CD4-positive, CD25-positive, alpha-beta regulatory T cell (primary cell): Measurements from ENCODE around the gene TTBK2. TPM values are rescaled to one million over a fixed set of nuclear protein-coding genes. Genes with fewer than 3 reads are reported as not detected.

Experiments used
- ATAC-seq, 2 donors: fragments of 150-1000 bp; cut with Tn5 transposase; one replicate each; pipeline ENCODE4 v1.10.0; 2021; ENCODE audit warnings: low read depth in 2 of 2, moderate number of reproducible peaks in 2 of 2, moderate library complexity in 1 of 2
- DNase-seq, 3 donors: peaks; one replicate each; pipeline versions ENCODE4 v3.0.0 to v3.0.0-alpha.2; 2012 to 2022; ENCODE audit warnings: mixed read lengths in 1 of 3
- H3K27ac ChIP-seq: one replicate; pipeline ENCODE4 v1.7.0; 2013; ENCODE audit warnings: mild to moderate bottlenecking, low read length; ENCODE audit not compliant: insufficient read depth, poor library complexity, severe bottlenecking
- H3K27me3 ChIP-seq: one replicate; pipeline ENCODE4 v1.7.0; 2013; ENCODE audit warnings: low read length; ENCODE audit not compliant: control insufficient read depth, insufficient read depth
- H3K36me3 ChIP-seq: one replicate; pipeline ENCODE4 v1.7.0; 2013; ENCODE audit warnings: mild to moderate bottlenecking, low read length, moderate library complexity; ENCODE audit not compliant: control insufficient read depth, insufficient read depth
- H3K4me1 ChIP-seq: 2 replicates; pipeline ENCODE4 v1.7.0; 2013; ENCODE audit warnings: mild to moderate bottlenecking, low read length; ENCODE audit not compliant: insufficient read depth, control insufficient read depth, poor library complexity, severe bottlenecking
- H3K4me3 ChIP-seq: one replicate; pipeline ENCODE4 v1.7.0; 2013; ENCODE audit warnings: low read depth, mild to moderate bottlenecking, low read length, moderate library complexity
- H3K9me3 ChIP-seq, 2 experiments: 1 replicate in 1 of 2; 2 replicates in 1 of 2; pipeline ENCODE4 v1.7.0; 2013; ENCODE audit warnings: low read length in 2 of 2, mild to moderate bottlenecking in 1 of 2, moderate library complexity in 1 of 2; ENCODE audit not compliant: control insufficient read depth in 2 of 2
- H3K27ac Mint-ChIP-seq, 3 donors: one replicate each; pipeline ENCODE4 v1.8.0; 2020 to 2022; ENCODE audit warnings: mild to moderate bottlenecking in 3 of 3, mixed read lengths in 3 of 3, moderate library complexity in 2 of 3
- H3K27me3 Mint-ChIP-seq: one replicate; pipeline ENCODE4 v1.8.0; 2022; ENCODE audit warnings: mild to moderate bottlenecking, mixed read lengths
- H3K36me3 Mint-ChIP-seq: one replicate; pipeline ENCODE4 v1.8.0; 2020; ENCODE audit warnings: mixed read lengths
- H3K4me1 Mint-ChIP-seq, 4 donors: one replicate each; pipeline ENCODE4 v1.8.0; 2020 to 2022; ENCODE audit warnings: mixed read lengths in 4 of 4, mild to moderate bottlenecking in 1 of 4
- H3K4me3 Mint-ChIP-seq, 4 donors: one replicate each; pipeline ENCODE4 v1.8.0; 2020 to 2022; ENCODE audit warnings: mild to moderate bottlenecking in 4 of 4, mixed read lengths in 4 of 4, moderate library complexity in 3 of 4
- H3K9me3 Mint-ChIP-seq, 7 donors: one replicate each; pipeline ENCODE4 v1.8.0; 2020 to 2022; ENCODE audit warnings: mixed read lengths in 7 of 7, mild to moderate bottlenecking in 3 of 7, moderate library complexity in 2 of 7
- polyA plus RNA-seq, 4 donors: library from polyadenylated mRNA; unstranded; fragments of 300-500 nt; fragmentation: Illumina TruSeq; gene quantifications; one replicate each; pipeline ENCODE4 v1.2.3, GENCODE V29; 2021
- total RNA-seq: library from RNA; stranded (reverse); gene quantifications from one replicate; pipeline ENCODE4 v1.2.3, GENCODE V29; 2022

TTBK2 gene
- total and polyA plus RNA-seq, 5 donors from 2014 or later, result 8.2 to 24.4 (median 8.5) TPM

GRCh38 chr15:42728972-42729371 is 191.6 kb downstream of the TTBK2 start:
- H3K4me3 ChIP-seq, result no peak overlapping the region
- H3K36me3 Mint-ChIP-seq, result peaks cover 45% of the 10 kb centered on the region

GRCh38 chr15:42728560-42728959 is 192.0 kb downstream of the TTBK2 start:
- no peaks in the 10 kb centered on the region for H3K27me3 ChIP-seq
- no peak overlapping the region for H3K4me3 Mint-ChIP-seq
- H3K27ac ChIP-seq, result no peak overlapping the region
- DNase-seq (no peak), ATAC-seq (no peak)
- peaks cover 0 to 10% (median 2%) of the 10 kb centered on the region in 4 donors for H3K4me1 Mint-ChIP-seq
- H3K4me3 ChIP-seq, result no peak overlapping the region
- H3K4me1 ChIP-seq, result no peaks in the 10 kb centered on the region
- H3K9me3 ChIP-seq, result no peaks in the 10 kb centered on the region
- peaks cover 45% of the 10 kb centered on the region for H3K36me3 Mint-ChIP-seq
- H3K27ac Mint-ChIP-seq, result peak overlapping the region in 1 of 3 donors; percentile 56
- no peaks in the 10 kb centered on the region for H3K9me3 Mint-ChIP-seq
- no peaks in the 10 kb centered on the region for H3K27me3 Mint-ChIP-seq
- peaks cover 86% of the 10 kb centered on the region for H3K36me3 ChIP-seq

More at GRCh38 chr15:42728972-42729371, 191.6 kb downstream of the TTBK2 start:
- Histone ChIP-seq H3K4me1 (no peaks in the 10 kb centered on the region), H3K27ac (no peak overlapping the region), H3K9me3 (no peaks in the 10 kb centered on the region), H3K27me3 (no peaks in the 10 kb centered on the region), H3K36me3 (peaks cover 86% of the 10 kb centered on the region)
- ATAC-seq (no peak), DNase-seq (no peak)
- Mint-ChIP-seq H3K4me1 (peaks cover 0 to 10% (median 4%) of the 10 kb centered on the region in 4 donors), H3K9me3 (no peaks in the 10 kb centered on the region), H3K27me3 (no peaks in the 10 kb centered on the region), H3K4me3 (no peak overlapping the region), H3K27ac (no peak overlapping the region)

GRCh38 chr15:42727750-42728381 is 192.7 kb downstream of the TTBK2 start:
- no peaks in the 10 kb centered on the region for H3K27me3 ChIP-seq
- H3K9me3 Mint-ChIP-seq, result no peaks in the 10 kb centered on the region
- no peak for DNase-seq
- H3K27ac ChIP-seq, result no peak overlapping the region
- H3K4me1 Mint-ChIP-seq, result peaks cover 0 to 10% (median 2%) of the 10 kb centered on the region in 4 donors
- H3K9me3 ChIP-seq, result no peaks in the 10 kb centered on the region
- ATAC-seq, result no peak
- H3K36me3 ChIP-seq, result peaks cover 90% of the 10 kb centered on the region
- H3K27ac Mint-ChIP-seq, result no peak overlapping the region
- no peaks in the 10 kb centered on the region for H3K4me1 ChIP-seq
- H3K27me3 Mint-ChIP-seq, result no peaks in the 10 kb centered on the region
- peaks cover 45% of the 10 kb centered on the region for H3K36me3 Mint-ChIP-seq
- H3K4me3 ChIP-seq, result no peak overlapping the region
- no peak overlapping the region for H3K4me3 Mint-ChIP-seq

- Histone ChIP-seq H3K4me1 (no peaks in the 10 kb centered on the region), H3K9me3 (no peaks in the 10 kb centered on the region), H3K27ac (no peak overlapping the region), H3K27me3 (no peaks in the 10 kb centered on the region), H3K36me3 (peaks cover 82% of the 10 kb centered on the region), H3K4me3 (no peak overlapping the region)
- DNase-seq, result no peak
- Mint-ChIP-seq H3K4me3 (no peak overlapping the region), H3K9me3 (no peaks in the 10 kb centered on the region), H3K27me3 (no peaks in the 10 kb centered on the region), H3K27ac (no peak overlapping the region), H3K4me1 (peaks cover 0 to 8% (median under 1%) of the 10 kb centered on the region in 4 donors), H3K36me3 (peaks cover 36% of the 10 kb centered on the region)
- ATAC-seq, result no peak
These were observed 194.5 kb downstream of the TTBK2 start for GRCh38 chr15:42726114-42726513.

GRCh38 chr15:42725331-42725903 is 195.2 kb downstream of the TTBK2 start:
- H3K9me3 Mint-ChIP-seq, result no peaks in the 10 kb centered on the region
- H3K36me3 Mint-ChIP-seq, result peaks cover 39% of the 10 kb centered on the region
- H3K27ac Mint-ChIP-seq, result no peak overlapping the region
- H3K27me3 Mint-ChIP-seq, result no peaks in the 10 kb centered on the region
- no peak overlapping the region for H3K27ac ChIP-seq
- H3K4me1 Mint-ChIP-seq, result peaks cover 0 to 8% (median 0%) of the 10 kb centered on the region in 4 donors
- no peak overlapping the region for H3K4me3 ChIP-seq
- DNase-seq (no peak), ATAC-seq (no peak)
- peak overlapping the region in 1 of 4 donors; percentile 27 for H3K4me3 Mint-ChIP-seq
- H3K27me3 ChIP-seq, result no peaks in the 10 kb centered on the region
- no peaks in the 10 kb centered on the region for H3K4me1 ChIP-seq
- H3K9me3 ChIP-seq, result no peaks in the 10 kb centered on the region
- peaks cover 77% of the 10 kb centered on the region for H3K36me3 ChIP-seq

- ATAC-seq (no peak), DNase-seq (no peak)
- H3K4me1 Mint-ChIP-seq, result peaks cover 0 to 6% (median 0%) of the 10 kb centered on the region in 4 donors
- H3K36me3 Mint-ChIP-seq, result peaks cover 44% of the 10 kb centered on the region
- Histone ChIP-seq H3K9me3 (no peaks in the 10 kb centered on the region), H3K4me3 (no peak overlapping the region), H3K4me1 (no peaks in the 10 kb centered on the region), H3K27me3 (no peaks in the 10 kb centered on the region), H3K36me3 (peaks cover 68% of the 10 kb centered on the region), H3K27ac (no peak overlapping the region)
- H3K27me3 Mint-ChIP-seq, result no peaks in the 10 kb centered on the region
- H3K9me3 Mint-ChIP-seq, result no peaks in the 10 kb centered on the region
- no peak overlapping the region for H3K27ac Mint-ChIP-seq
- no peak overlapping the region for H3K4me3 Mint-ChIP-seq
These were observed 196.3 kb downstream of the TTBK2 start for GRCh38 chr15:42724276-42724675.

- peak overlapping the region; percentile 29 to 49 (median 42) for H3K27ac Mint-ChIP-seq
- H3K27ac ChIP-seq, result no peak overlapping the region
- no peaks in the 10 kb centered on the region for H3K27me3 ChIP-seq
- no peak for DNase-seq
- ATAC-seq, result no peak
- H3K4me3 Mint-ChIP-seq, result no peak overlapping the region
- no peaks in the 10 kb centered on the region for H3K9me3 Mint-ChIP-seq
- no peaks in the 10 kb centered on the region for H3K4me1 ChIP-seq
- peaks cover 61% of the 10 kb centered on the region for H3K36me3 ChIP-seq
- peaks cover 40% of the 10 kb centered on the region for H3K36me3 Mint-ChIP-seq
- no peaks in the 10 kb centered on the region for H3K9me3 ChIP-seq
- no peaks in the 10 kb centered on the region for H3K27me3 Mint-ChIP-seq
- H3K4me1 Mint-ChIP-seq, result peaks cover 0 to 4% (median 0%) of the 10 kb centered on the region in 4 donors
- H3K4me3 ChIP-seq, result no peak overlapping the region
These were observed 197.5 kb downstream of the TTBK2 start for GRCh38 chr15:42723068-42723467.

GRCh38 chr15:42721916-42722315 is 198.7 kb downstream of the TTBK2 start:
- Histone ChIP-seq H3K4me1 (no peaks in the 10 kb centered on the region), H3K9me3 (no peaks in the 10 kb centered on the region), H3K4me3 (no peak overlapping the region), H3K27ac (no peak overlapping the region), H3K36me3 (peaks cover 51% of the 10 kb centered on the region), H3K27me3 (no peaks in the 10 kb centered on the region)
- H3K27me3 Mint-ChIP-seq, result no peaks in the 10 kb centered on the region
- peak overlapping the region in 1 of 3 donors; percentile 49 for H3K27ac Mint-ChIP-seq
- peaks cover 34% of the 10 kb centered on the region for H3K36me3 Mint-ChIP-seq
- H3K4me1 Mint-ChIP-seq, result peaks cover 0 to 4% (median 0%) of the 10 kb centered on the region in 4 donors
- ATAC-seq, result no peak
- no peak overlapping the region for H3K4me3 Mint-ChIP-seq
- no peak for DNase-seq
- no peaks in the 10 kb centered on the region for H3K9me3 Mint-ChIP-seq
